ENCODE results near the gene NACA. TPM values are rescaled to one million over a fixed set of nuclear protein-coding genes. Genes with fewer than 3 reads are reported as not detected.

NACA gene
- total RNA-seq, 1 experiment from 2014 or later = 896 TPM

DNA sequence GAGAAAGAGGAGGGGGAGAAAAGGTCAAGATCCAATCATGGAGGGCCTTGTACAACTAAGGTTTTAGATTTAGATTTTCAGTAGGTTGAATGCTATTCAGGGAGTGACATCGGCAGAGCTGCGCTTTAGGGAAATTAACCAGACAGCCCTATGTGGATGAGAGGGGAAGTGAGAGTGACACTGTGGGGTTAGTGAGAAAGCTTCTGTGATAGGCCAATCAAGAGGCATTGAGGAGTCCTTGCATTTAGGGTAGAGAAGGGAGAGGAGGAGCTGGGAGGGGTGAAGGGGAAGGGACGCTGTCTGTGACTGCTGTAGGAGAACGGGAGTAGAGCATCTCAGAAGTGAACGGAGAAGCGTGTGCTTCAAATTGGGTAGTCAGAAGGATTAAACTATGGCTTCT is 41.4 kb upstream of the NACA start:
- no peaks in the 10 kb centered on the region for H3K79me2 ChIP-seq (ENCODE audit: insufficient read depth, low read length)
- H4K20me1 ChIP-seq (ENCODE audit: insufficient read depth) = no peaks in the 10 kb centered on the region
- H3K27me3 ChIP-seq (ENCODE audit: insufficient read depth, low read length) = no peaks in the 10 kb centered on the region
- TF ChIP-seq, protein P1, sequence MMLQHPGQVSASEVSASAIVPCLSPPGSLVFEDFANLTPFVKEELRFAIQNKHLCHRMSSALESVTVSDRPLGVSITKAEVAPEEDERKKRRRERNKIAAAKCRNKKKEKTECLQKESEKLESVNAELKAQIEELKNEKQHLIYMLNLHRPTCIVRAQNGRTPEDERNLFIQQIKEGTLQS (IDR thresholded peaks at IDR 0.05) = no peak
- TF ChIP-seq FOSL1 (IDR thresholded peaks at IDR 0.05; ENCODE audit: low read depth) (no peak), JUND (IDR thresholded peaks at IDR 0.05) (no peak), EZH2phosphoT487 (IDR thresholded peaks at IDR 0.05; ENCODE audit: borderline replicate concordance) (no peak), SRF (IDR thresholded peaks at IDR 0.05; ENCODE audit: low read depth) (no peak), SP1 (IDR thresholded peaks at IDR 0.05; ENCODE audit: low read depth) (no peak), POLR2AphosphoS5 (IDR thresholded peaks at IDR 0.05; ENCODE audit: low read depth, low read length) (no peak), POLR2A (IDR thresholded peaks at IDR 0.05; ENCODE audit: borderline replicate concordance, extremely low read depth, insufficient read depth, insufficient read length) (no peak), CEBPB (IDR thresholded peaks at IDR 0.05; ENCODE audit: low read depth) (no peak), TCF7L2 (IDR thresholded peaks at IDR 0.05; ENCODE audit: borderline replicate concordance, extremely low read depth, insufficient read depth, insufficient read length) (no peak), EZH2 (IDR thresholded peaks at IDR 0.05) (no peak), EGR1 (IDR thresholded peaks at IDR 0.05; ENCODE audit: low read depth) (no peak), ELF1 (IDR thresholded peaks at IDR 0.05; ENCODE audit: borderline replicate concordance, low read depth) (no peak), ZFX (IDR thresholded peaks at IDR 0.05) (no peak), ZNF274 (IDR thresholded peaks at IDR 0.05; ENCODE audit: low read depth, low read length) (no peak)
- TF ChIP-seq, protein P2, sequence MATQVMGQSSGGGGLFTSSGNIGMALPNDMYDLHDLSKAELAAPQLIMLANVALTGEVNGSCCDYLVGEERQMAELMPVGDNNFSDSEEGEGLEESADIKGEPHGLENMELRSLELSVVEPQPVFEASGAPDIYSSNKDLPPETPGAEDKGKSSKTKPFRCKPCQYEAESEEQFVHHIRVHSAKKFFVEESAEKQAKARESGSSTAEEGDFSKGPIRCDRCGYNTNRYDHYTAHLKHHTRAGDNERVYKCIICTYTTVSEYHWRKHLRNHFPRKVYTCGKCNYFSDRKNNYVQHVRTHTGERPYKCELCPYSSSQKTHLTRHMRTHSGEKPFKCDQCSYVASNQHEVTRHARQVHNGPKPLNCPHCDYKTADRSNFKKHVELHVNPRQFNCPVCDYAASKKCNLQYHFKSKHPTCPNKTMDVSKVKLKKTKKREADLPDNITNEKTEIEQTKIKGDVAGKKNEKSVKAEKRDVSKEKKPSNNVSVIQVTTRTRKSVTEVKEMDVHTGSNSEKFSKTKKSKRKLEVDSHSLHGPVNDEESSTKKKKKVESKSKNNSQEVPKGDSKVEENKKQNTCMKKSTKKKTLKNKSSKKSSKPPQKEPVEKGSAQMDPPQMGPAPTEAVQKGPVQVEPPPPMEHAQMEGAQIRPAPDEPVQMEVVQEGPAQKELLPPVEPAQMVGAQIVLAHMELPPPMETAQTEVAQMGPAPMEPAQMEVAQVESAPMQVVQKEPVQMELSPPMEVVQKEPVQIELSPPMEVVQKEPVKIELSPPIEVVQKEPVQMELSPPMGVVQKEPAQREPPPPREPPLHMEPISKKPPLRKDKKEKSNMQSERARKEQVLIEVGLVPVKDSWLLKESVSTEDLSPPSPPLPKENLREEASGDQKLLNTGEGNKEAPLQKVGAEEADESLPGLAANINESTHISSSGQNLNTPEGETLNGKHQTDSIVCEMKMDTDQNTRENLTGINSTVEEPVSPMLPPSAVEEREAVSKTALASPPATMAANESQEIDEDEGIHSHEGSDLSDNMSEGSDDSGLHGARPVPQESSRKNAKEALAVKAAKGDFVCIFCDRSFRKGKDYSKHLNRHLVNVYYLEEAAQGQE (IDR thresholded peaks at IDR 0.05; ENCODE audit: low read depth) = no peak
- TF ChIP-seq, protein P3, sequence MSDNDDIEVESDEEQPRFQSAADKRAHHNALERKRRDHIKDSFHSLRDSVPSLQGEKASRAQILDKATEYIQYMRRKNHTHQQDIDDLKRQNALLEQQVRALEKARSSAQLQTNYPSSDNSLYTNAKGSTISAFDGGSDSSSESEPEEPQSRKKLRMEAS (IDR thresholded peaks at IDR 0.05) = no peak
- H3K4me1 ChIP-seq (ENCODE audit: control insufficient read depth in 1 of 2, insufficient read depth in 2 of 2, low read length in 2 of 2) = no peaks in the 10 kb centered on the region
- ChIA-PET CTCF (no interaction called here), RAD21 (ENCODE audit: low non-redundant PET in 1 of 2, low total read pairs in 2 of 2, uncharacterized antibody in 2 of 2, unreplicated experiment in 2 of 2) (no interaction called here), POLR2A (no interaction called here)
- H3K36me3 ChIP-seq (ENCODE audit: control insufficient read depth in 1 of 2, insufficient read depth in 2 of 2, low read length in 2 of 2) = no peaks in the 10 kb centered on the region
- H3K9me2 ChIP-seq (ENCODE audit: insufficient read depth) = no peaks in the 10 kb centered on the region
- no peak overlapping the region for H3K4me2 ChIP-seq (ENCODE audit: low read length)
- DNase-seq (ENCODE audit: low read depth, low spot score) (no peak), ATAC-seq (no peak)
- H3K9me3 ChIP-seq (ENCODE audit: control insufficient read depth in 1 of 2, insufficient read depth in 1 of 2, low read depth in 1 of 2, low read length in 2 of 2) = no peaks in the 10 kb centered on the region
- intact Hi-C loops (cut with micrococcal nuclease) = no loop called here
- no peak overlapping the region for H2AFZ ChIP-seq (ENCODE audit: low read depth, low read length, poor library complexity, severe bottlenecking)
- H3K4me3 ChIP-seq (replicated peaks in 1 of 2; ENCODE audit: low read depth in 1 of 2, low read length in 2 of 2) = no peak overlapping the region
- no peak overlapping the region for H3K9ac ChIP-seq (ENCODE audit: low read length)
- no peak overlapping the region for H3K27ac ChIP-seq (ENCODE audit: low read depth, low read length)
- no TSS peak for BruUV-seq (replicated peaks)

Data from HCT116 (cell line).